ENCODE results near the gene KRT4. TPM values are rescaled to one million over a fixed set of nuclear protein-coding genes. Genes with fewer than 3 reads are reported as not detected.

KRT4 gene
- total and polyA plus RNA-seq, 2 experiments from 2014 or later = 0.22 TPM; not detected in 1

GRCh38 chr12:52809166-52809565 is 4.8 kb downstream of the KRT4 start:
- peaks cover 2% of the 10 kb centered on the region; the same call in 1 of the 2 replicates for H3K4me1 ChIP-seq (ENCODE audit: insufficient read depth)
- H3K4me2 ChIP-seq (ENCODE audit: unreplicated experiment) = no peak overlapping the region
- H3K27me3 ChIP-seq (replicated peaks; ENCODE audit: insufficient read depth) = peaks cover 50% of the 10 kb centered on the region
- DNase-seq = no peak
- no peaks in the 10 kb centered on the region for H3F3A ChIP-seq (ENCODE audit: insufficient read depth)
- no peaks in the 10 kb centered on the region for H3K9me2 ChIP-seq (ENCODE audit: insufficient read depth)
- H3K36me3 ChIP-seq (ENCODE audit: low read depth) = no peaks in the 10 kb centered on the region
- TF ChIP-seq EZH2phosphoT487 (IDR thresholded peaks at IDR 0.05; ENCODE audit: insufficient read depth, low read depth) (no peak), EZH2 (IDR thresholded peaks at IDR 0.05; ENCODE audit: insufficient read depth, poor library complexity, severe bottlenecking) (no peak)
- no peak overlapping the region for H2AFZ ChIP-seq
- in situ Hi-C loops (cut with MboI) = no loop called here
- H4K20me1 ChIP-seq (ENCODE audit: insufficient read depth) = no peaks in the 10 kb centered on the region
- H3K9ac ChIP-seq = no peak overlapping the region
- WGBS, 2 experiments (ENCODE audit: low coverage in 1 of 2, low lambda C conversion rate in 2 of 2, missing lambda C conversion rate in 2 of 2) = 48 to 54% methylated on average over 7 of the region's 7 CpGs
- H3K4me3 ChIP-seq = no peak overlapping the region
- no peaks in the 10 kb centered on the region for H3K9me3 ChIP-seq (ENCODE audit: low read depth)
- no peak overlapping the region for H3K27ac ChIP-seq
- H3K79me2 ChIP-seq (ENCODE audit: insufficient read depth) = no peaks in the 10 kb centered on the region

GRCh38 chr12:52808573-52809160 is 5.2 kb downstream of the KRT4 start:
- H3F3A ChIP-seq (ENCODE audit: insufficient read depth) = no peaks in the 10 kb centered on the region
- in situ Hi-C loops (cut with MboI) = no loop called here
- no peaks in the 10 kb centered on the region for H3K9me2 ChIP-seq (ENCODE audit: insufficient read depth)
- H3K4me1 ChIP-seq (ENCODE audit: insufficient read depth) = no peaks in the 10 kb centered on the region
- TF ChIP-seq EZH2phosphoT487 (IDR thresholded peaks at IDR 0.05; ENCODE audit: insufficient read depth, low read depth) = no peak
- no peak for TF ChIP-seq EZH2 (IDR thresholded peaks at IDR 0.05; ENCODE audit: insufficient read depth, poor library complexity, severe bottlenecking)
- no peak overlapping the region for H3K4me2 ChIP-seq (ENCODE audit: unreplicated experiment)
- no peak overlapping the region for H3K27ac ChIP-seq
- no peaks in the 10 kb centered on the region for H3K36me3 ChIP-seq (ENCODE audit: low read depth)
- peaks cover 50% of the 10 kb centered on the region for H3K27me3 ChIP-seq (replicated peaks; ENCODE audit: insufficient read depth)
- DNase-seq = no peak
- H2AFZ ChIP-seq = no peak overlapping the region
- no peaks in the 10 kb centered on the region for H3K9me3 ChIP-seq (ENCODE audit: low read depth)
- no peaks in the 10 kb centered on the region for H4K20me1 ChIP-seq (ENCODE audit: insufficient read depth)
- 69 to 71% methylated on average over 8 of the region's 8 CpGs for WGBS, 2 experiments (ENCODE audit: low coverage in 1 of 2, low lambda C conversion rate in 2 of 2, missing lambda C conversion rate in 2 of 2)
- no peak overlapping the region for H3K9ac ChIP-seq
- H3K4me3 ChIP-seq = no peak overlapping the region
- H3K79me2 ChIP-seq (ENCODE audit: insufficient read depth) = no peaks in the 10 kb centered on the region

GRCh38 chr12:52807544-52808470 is 6.1 kb downstream of the KRT4 start:
- Histone ChIP-seq H3K4me3 (no peak overlapping the region), H3K36me3 (ENCODE audit: low read depth) (no peaks in the 10 kb centered on the region), H3K9ac (no peak overlapping the region), H3K4me1 (ENCODE audit: insufficient read depth) (no peaks in the 10 kb centered on the region), H3K4me2 (ENCODE audit: unreplicated experiment) (no peak overlapping the region), H3K79me2 (ENCODE audit: insufficient read depth) (no peaks in the 10 kb centered on the region), H3F3A (ENCODE audit: insufficient read depth) (no peaks in the 10 kb centered on the region), H3K27me3 (replicated peaks; ENCODE audit: insufficient read depth) (peaks cover 44% of the 10 kb centered on the region), H3K9me3 (ENCODE audit: low read depth) (no peaks in the 10 kb centered on the region), H2AFZ (no peak overlapping the region), H4K20me1 (ENCODE audit: insufficient read depth) (no peaks in the 10 kb centered on the region), H3K9me2 (ENCODE audit: insufficient read depth) (no peaks in the 10 kb centered on the region), H3K27ac (no peak overlapping the region)
- TF ChIP-seq EZH2phosphoT487 (IDR thresholded peaks at IDR 0.05; ENCODE audit: insufficient read depth, low read depth) = no peak
- no peak for TF ChIP-seq EZH2 (IDR thresholded peaks at IDR 0.05; ENCODE audit: insufficient read depth, poor library complexity, severe bottlenecking)
- WGBS, 2 experiments (ENCODE audit: low coverage in 1 of 2, low lambda C conversion rate in 2 of 2, missing lambda C conversion rate in 2 of 2) = 76 to 77% methylated on average over 16 of the region's 16 CpGs
- in situ Hi-C loops (cut with MboI) = no loop called here
- DNase-seq = no peak

- WGBS, 2 experiments (ENCODE audit: low coverage in 1 of 2, low lambda C conversion rate in 2 of 2, missing lambda C conversion rate in 2 of 2) = 63 to 70% methylated on average over 11 of the region's 11 CpGs
- H3K9me2 ChIP-seq (ENCODE audit: insufficient read depth) = no peaks in the 10 kb centered on the region
- H2AFZ ChIP-seq = no peak overlapping the region
- no peaks in the 10 kb centered on the region for H4K20me1 ChIP-seq (ENCODE audit: insufficient read depth)
- no peaks in the 10 kb centered on the region for H3K4me1 ChIP-seq (ENCODE audit: insufficient read depth)
- H3K4me2 ChIP-seq (ENCODE audit: unreplicated experiment) = no peak overlapping the region
- no peaks in the 10 kb centered on the region for H3F3A ChIP-seq (ENCODE audit: insufficient read depth)
- no peak overlapping the region for H3K4me3 ChIP-seq
- in situ Hi-C loops (cut with MboI) = no loop called here
- H3K27ac ChIP-seq = no peak overlapping the region
- no peak overlapping the region for H3K9ac ChIP-seq
- H3K79me2 ChIP-seq (ENCODE audit: insufficient read depth) = no peaks in the 10 kb centered on the region
- TF ChIP-seq EZH2phosphoT487 (IDR thresholded peaks at IDR 0.05; ENCODE audit: insufficient read depth, low read depth) = no peak
- no peak for TF ChIP-seq EZH2 (IDR thresholded peaks at IDR 0.05; ENCODE audit: insufficient read depth, poor library complexity, severe bottlenecking)
- H3K36me3 ChIP-seq (ENCODE audit: low read depth) = no peaks in the 10 kb centered on the region
- no peaks in the 10 kb centered on the region for H3K9me3 ChIP-seq (ENCODE audit: low read depth)
- H3K27me3 ChIP-seq (replicated peaks; ENCODE audit: insufficient read depth) = peaks cover 42% of the 10 kb centered on the region
- DNase-seq = no peak
Observed at GRCh38 chr12:52806821-52807543, 6.9 kb downstream of the KRT4 start.

Data from GM23248 (cell line).